HG02981 (cell line): ENCODE results near the gene BICD1.
A peak's percentile ranks its signal among the peaks of the same experiment; 100 is the strongest.

Source experiments
- ATAC-seq: cut with Tn5 transposase; IDR thresholded peaks from one replicate; pipeline ENCODE4 v1.9.1; 2021; ENCODE audit warnings: mild to moderate bottlenecking, moderate library complexity; ENCODE audit not compliant: unreplicated experiment

Gene BICD1

DNA sequence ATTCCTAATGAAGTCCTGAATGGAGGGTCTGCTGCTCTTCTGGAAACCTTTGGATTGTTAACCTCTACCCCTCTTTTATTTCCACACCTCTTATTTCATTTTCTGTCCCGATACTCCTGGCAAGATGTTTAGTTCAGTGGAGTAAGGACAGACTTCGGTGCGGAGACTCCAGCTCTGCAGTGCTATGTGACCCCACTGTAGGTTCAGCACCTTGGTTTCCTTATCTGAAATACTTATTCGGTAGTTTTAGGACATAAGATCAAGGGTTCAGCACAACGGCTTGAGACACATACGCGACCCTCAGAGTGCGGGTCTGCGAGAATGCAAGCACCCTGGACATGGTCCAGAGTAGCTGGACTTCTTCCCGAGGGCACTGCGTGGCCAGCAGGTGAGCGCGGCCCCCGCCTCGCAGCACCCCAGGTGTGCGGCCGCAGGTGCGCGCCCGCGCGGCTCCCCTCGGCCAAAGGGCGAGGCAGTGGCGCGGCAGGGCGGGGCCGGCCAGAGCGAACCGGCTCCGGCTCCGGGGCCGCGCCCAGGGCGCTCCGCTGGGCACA lies 292.2 kb downstream of the BICD1 start:
- ATAC-seq: peak; percentile 5

DNA sequence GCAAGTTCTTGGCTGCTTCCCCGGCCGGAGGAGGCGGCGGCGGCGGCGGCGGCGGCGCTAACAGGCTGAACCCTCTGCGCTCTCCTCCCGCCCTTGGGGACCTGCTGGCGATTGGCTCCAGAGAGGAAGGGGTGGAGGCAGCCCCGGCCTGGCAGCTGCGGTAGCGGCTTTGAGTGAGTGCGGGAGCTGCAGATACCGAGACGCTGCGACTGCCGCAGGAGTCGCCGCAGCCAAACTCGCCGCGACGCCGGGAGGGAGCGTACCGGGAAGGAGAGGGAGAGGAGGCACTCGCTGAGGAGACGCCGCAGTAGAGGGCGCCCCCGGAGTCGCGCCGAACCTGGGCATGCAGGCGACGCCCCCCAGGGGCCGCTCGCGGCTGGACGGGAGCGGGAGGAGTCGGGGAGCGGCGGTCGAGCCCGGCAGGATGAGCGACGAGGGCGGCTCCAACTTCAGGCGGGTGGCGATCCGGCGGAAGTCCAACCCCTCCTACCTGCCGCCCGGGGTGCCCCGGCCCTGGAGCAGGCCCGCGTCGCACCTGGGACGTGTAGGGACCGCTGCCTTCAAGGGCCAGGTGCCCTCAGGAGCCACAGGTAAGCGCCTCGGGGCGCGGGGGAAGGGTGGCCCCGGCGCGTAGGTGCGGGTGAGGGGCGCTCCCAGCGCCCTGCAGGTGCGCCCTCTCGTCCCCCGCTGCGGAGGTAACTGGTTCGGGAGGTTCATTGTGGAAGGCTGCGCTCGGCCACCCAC lies 292.9 kb downstream of the BICD1 start, which contains the start of gene FGD4:
TSS of gene FGD4 (plus strand) at position 189 of the 744 bp plus-strand sequence.
- peak; percentile 88 for ATAC-seq

DNA sequence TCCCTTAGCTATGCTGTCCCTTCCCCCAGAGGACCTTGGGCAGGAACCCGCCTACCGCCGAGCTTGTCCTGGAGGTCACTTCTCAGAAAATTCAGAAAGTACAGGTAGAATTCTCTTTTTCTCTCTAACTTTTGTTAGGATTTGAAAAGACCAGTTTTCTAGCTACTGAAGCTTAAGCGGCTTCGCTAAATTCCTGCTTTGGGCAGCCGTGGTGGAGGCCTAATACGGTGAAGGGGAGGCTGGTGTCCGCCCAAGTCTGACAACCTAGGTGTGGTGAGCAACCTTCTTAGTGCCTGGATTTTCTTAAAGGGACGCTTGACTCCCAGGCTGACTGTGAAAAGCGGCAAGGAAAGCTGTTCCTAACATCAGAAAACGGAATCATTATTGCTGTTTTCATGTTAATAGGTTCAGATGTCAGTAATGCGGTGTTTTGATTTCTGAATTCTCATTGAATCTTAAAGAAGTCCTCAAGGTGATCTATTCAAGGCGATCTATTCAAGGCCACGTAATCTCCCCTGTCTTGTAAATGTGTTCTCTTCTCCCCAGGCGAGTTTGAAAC lies 293.5 kb downstream of the BICD1 start:
- no peak for ATAC-seq

GRCh38 chr12:32400866-32401265 lies 294.2 kb downstream of the BICD1 start:
- ATAC-seq: no peak

GRCh38 chr12:32402170-32402569 lies 295.5 kb downstream of the BICD1 start:
- ATAC-seq: no peak

DNA sequence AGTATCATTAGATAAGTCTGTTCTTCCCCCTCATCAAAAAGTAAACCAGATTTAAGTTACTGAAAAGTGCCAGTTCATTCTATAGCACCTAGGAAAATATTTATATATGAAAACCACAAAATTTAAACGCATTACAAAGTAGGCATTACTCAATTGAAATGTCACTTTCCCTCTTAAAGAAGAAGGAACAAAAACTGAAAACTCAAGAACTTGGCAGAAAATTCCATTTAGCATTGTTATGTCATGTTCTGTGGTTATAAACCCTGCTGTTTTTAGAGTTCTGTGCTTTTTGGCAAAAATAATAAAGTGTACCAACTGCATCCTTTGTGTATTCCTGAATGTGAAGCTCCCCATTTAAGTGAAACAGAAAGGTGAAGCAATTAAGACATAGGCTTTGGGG lies 296.3 kb downstream of the BICD1 start:
- no peak for ATAC-seq

- no peak for ATAC-seq
Measured at GRCh38 chr12:32407795-32408194, 301.1 kb downstream of the BICD1 start.

- no peak for ATAC-seq
Measured at GRCh38 chr12:32413412-32413811, 306.8 kb downstream of the BICD1 start.

- ATAC-seq: no peak
Measured at GRCh38 chr12:32418221-32418620, 311.6 kb downstream of the BICD1 start.

GRCh38 chr12:32418903-32419519 lies 312.4 kb downstream of the BICD1 start:
- ATAC-seq: no peak

- ATAC-seq: no peak
Measured at GRCh38 chr12:32419520-32419960, 312.9 kb downstream of the BICD1 start.

GRCh38 chr12:32420356-32420755 lies 313.7 kb downstream of the BICD1 start:
- no peak for ATAC-seq

DNA sequence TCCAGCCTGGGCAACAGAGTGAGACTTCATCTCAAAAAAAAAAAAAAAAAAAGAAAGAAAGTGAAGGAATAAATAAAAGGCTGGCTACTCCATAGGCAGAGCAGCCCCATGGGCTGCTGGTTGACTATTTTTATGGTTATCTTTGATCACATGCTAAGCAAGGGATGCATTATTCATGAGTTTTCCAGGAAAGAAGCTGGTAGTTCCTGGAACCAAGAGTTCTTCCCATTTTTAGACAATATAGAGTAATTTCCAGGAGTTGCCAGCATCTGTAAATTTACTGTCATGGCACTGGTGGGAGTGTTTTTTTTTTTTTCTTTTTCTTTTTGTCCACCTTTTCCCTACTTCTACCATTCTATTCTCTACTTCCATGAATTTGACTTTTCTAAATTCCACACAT lies 316.9 kb downstream of the BICD1 start:
- no peak for ATAC-seq

DNA sequence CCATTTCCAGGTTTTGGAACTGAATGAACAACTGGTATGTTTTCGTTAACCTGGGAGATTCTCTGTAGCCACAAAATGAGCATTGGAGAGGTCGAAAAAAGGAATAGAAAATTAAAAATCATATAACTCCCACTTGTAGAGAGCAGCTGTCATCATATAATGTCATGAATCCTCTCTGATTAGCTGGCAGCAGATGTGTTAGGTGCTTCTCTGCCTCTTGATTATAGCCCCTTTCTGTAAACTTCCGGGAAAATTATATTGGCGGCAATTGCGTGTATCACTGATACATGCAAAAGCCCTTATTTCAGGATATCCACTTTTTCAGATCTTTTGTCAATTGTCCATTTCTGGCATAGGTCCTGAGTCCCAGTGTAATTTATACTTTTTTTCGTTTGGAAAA lies 324.4 kb downstream of the BICD1 start:
- no peak for ATAC-seq
